NCI-H510A (cell line): ENCODE data around the gene MAP3K21.

ENCODE experiments used
- DNase-seq: peaks from one replicate; lab custom pipeline; 2025; lab: John Stamatoyannopoulos, UW

MAP3K21 gene

GRCh38 chr1:233326319-233326718 is 1.2 kb upstream of the MAP3K21 start:
- DNase-seq, result no peak

- DNase-seq, result peak; percentile 94
Observed at GRCh38 chr1:233326811-233327650, 493 bp upstream of the MAP3K21 start.

GRCh38 chr1:233328142-233328921 is 808 bp downstream of the MAP3K21 start:
- no peak for DNase-seq

GRCh38 chr1:233331676-233332519 is 4.4 kb downstream of the MAP3K21 start:
- DNase-seq, result no peak

GRCh38 chr1:233333086-233333485 is 5.6 kb downstream of the MAP3K21 start:
- DNase-seq, result no peak

GRCh38 chr1:233334092-233334491 is 6.6 kb downstream of the MAP3K21 start:
- no peak for DNase-seq

GRCh38 chr1:233336554-233337456 is 9.3 kb downstream of the MAP3K21 start:
- DNase-seq, result no peak

- no peak for DNase-seq
Observed at GRCh38 chr1:233337505-233337904, 10.0 kb downstream of the MAP3K21 start.

- no peak for DNase-seq
Observed at GRCh38 chr1:233338102-233338501, 10.6 kb downstream of the MAP3K21 start.

GRCh38 chr1:233340031-233340555 is 12.6 kb downstream of the MAP3K21 start:
- no peak for DNase-seq

GRCh38 chr1:233340966-233341516 is 13.5 kb downstream of the MAP3K21 start:
- no peak for DNase-seq

GRCh38 chr1:233342086-233342485 is 14.6 kb downstream of the MAP3K21 start:
- no peak for DNase-seq

GRCh38 chr1:233343262-233343661 is 15.7 kb downstream of the MAP3K21 start:
- DNase-seq, result no peak

GRCh38 chr1:233347338-233347737 is 19.8 kb downstream of the MAP3K21 start:
- no peak for DNase-seq

GRCh38 chr1:233349137-233349536 is 21.6 kb downstream of the MAP3K21 start:
- no peak for DNase-seq

- DNase-seq, result no peak
Observed at GRCh38 chr1:233354983-233355382, 27.5 kb downstream of the MAP3K21 start.

GRCh38 chr1:233355841-233356704 is 28.5 kb downstream of the MAP3K21 start:
- no peak for DNase-seq

GRCh38 chr1:233356705-233356987 is 29.1 kb downstream of the MAP3K21 start:
- DNase-seq, result no peak

GRCh38 chr1:233357595-233358397 is 30.3 kb downstream of the MAP3K21 start:
- DNase-seq, result no peak
